Neutrophil (primary cell): Measurements from ENCODE around the gene SORBS1.

Experiments used
- H3K27ac ChIP-seq: fragments of 200-600 bp; sonication (generic); 2 replicates; pipeline ENCODE4 v1.5.1; 2016; ENCODE audit warnings: mild to moderate bottlenecking, moderate library complexity
- H3K27me3 ChIP-seq: fragments of 200-600 bp; sonication (generic); 2 replicates; pipeline ENCODE4 v1.6.0; 2016; ENCODE audit warnings: mild to moderate bottlenecking
- H3K36me3 ChIP-seq: fragments of 200-600 bp; sonication (generic); 2 replicates; pipeline ENCODE4 v1.5.1; 2017
- H3K4me1 ChIP-seq, 2 experiments: fragments of 200-600 bp in 1 of 2; sonication (generic) in 1 of 2; 1 replicate in 1 of 2; 2 replicates in 1 of 2; pipeline versions ENCODE4 v1.5.1 to v1.6.1; 2013 to 2016; ENCODE audit warnings: low read depth in 1 of 2, low read length in 1 of 2, mild to moderate bottlenecking in 1 of 2, moderate library complexity in 1 of 2; ENCODE audit not compliant: control insufficient read depth in 1 of 2, insufficient read depth in 1 of 2
- H3K4me3 ChIP-seq, 2 experiments: fragments of 200-600 bp in 1 of 2; sonication (generic) in 1 of 2; 1 replicate in 1 of 2; 2 replicates in 1 of 2; pipeline ENCODE4 v1.5.1; 2013 to 2016; ENCODE audit warnings: low read depth in 1 of 2, low read length in 1 of 2, mild to moderate bottlenecking in 1 of 2, moderate library complexity in 1 of 2
- H3K9me3 ChIP-seq: fragments of 200-600 bp; sonication (generic); 2 replicates; pipeline ENCODE4 v1.5.1; 2016
- TF ChIP-seq, protein P1 (sequence below): fragments of 200-600 bp; sonication (generic); IDR thresholded peaks from 2 replicates; pipeline ENCODE4 v1.5.1; 2016; ENCODE audit warnings: antibody characterized with exemption

The SORBS1 gene

DNA sequence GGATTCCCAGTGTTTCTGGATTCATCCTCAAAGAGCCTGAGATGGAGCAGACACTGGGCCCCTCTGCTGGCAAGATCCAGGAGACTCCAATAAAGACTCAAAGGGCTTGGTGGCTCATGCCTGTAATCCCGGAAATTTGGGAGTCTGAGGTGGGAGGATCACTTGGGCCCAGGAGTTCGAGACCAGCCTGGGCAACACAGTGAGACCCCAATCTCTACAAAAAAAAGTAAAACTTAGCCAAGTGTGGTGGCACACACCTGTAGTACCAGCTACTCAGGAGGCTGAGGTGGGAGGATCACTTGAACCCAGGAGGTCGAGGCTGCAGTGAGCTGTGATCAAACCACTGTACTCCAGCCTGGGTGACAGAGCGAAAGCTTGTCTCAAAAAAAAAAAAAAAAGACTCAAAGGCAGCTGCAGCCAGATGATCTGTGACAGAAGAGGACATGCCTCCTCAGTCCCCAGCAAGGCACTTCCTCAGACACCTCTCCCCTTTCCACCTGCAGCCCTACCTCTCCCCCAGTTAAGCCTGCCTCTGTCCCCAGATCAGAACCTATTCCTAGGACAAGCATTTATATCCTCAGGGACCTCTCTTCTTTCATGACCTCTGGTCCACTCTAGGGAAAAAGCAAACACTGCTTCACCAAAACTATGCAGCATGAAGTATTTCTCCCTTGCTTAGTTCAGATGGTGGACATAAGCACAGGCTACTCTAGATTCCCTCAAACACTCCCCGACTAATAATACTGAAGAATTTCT, 298.2 kb downstream of the SORBS1 start:
- Histone ChIP-seq H3K4me1 (peaks cover 0 to 8% of the 10 kb centered on the region in 2 experiments), H3K36me3 (no peaks in the 10 kb centered on the region), H3K27me3 (no peaks in the 10 kb centered on the region), H3K27ac (no peak overlapping the region), H3K4me3 (no peak overlapping the region), H3K9me3 (no peaks in the 10 kb centered on the region)
- TF ChIP-seq, protein P1, sequence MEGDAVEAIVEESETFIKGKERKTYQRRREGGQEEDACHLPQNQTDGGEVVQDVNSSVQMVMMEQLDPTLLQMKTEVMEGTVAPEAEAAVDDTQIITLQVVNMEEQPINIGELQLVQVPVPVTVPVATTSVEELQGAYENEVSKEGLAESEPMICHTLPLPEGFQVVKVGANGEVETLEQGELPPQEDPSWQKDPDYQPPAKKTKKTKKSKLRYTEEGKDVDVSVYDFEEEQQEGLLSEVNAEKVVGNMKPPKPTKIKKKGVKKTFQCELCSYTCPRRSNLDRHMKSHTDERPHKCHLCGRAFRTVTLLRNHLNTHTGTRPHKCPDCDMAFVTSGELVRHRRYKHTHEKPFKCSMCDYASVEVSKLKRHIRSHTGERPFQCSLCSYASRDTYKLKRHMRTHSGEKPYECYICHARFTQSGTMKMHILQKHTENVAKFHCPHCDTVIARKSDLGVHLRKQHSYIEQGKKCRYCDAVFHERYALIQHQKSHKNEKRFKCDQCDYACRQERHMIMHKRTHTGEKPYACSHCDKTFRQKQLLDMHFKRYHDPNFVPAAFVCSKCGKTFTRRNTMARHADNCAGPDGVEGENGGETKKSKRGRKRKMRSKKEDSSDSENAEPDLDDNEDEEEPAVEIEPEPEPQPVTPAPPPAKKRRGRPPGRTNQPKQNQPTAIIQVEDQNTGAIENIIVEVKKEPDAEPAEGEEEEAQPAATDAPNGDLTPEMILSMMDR = no peak

DNA sequence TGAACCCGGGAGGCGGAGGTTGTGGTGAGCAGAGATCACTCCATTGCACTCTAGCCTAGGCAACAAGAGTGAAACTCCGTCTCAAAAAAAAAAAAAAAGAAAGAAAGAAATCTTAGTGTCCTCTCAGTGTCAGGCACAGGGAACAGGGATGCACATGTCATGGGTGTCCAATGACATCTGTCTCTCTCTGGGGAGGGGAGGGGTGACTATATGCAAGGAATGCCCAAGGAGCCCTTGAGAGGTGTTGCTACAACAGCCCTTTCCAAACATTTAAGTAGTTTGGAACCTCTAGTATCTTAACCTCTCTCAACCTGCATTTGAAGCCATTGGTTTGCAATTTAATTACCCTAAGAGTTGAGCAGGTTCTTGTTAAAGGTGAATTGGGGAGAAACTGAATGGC, 299.2 kb downstream of the SORBS1 start:
- Histone ChIP-seq H3K9me3 (no peaks in the 10 kb centered on the region), H3K4me3 (no peak overlapping the region), H3K36me3 (no peaks in the 10 kb centered on the region), H3K27ac (no peak overlapping the region), H3K4me1 (peaks cover 0 to 10% of the 10 kb centered on the region in 2 experiments), H3K27me3 (no peaks in the 10 kb centered on the region)
- TF ChIP-seq, protein P1 = no peak
